ENCODE measurements around the gene KL. TPM values are rescaled to one million over a fixed set of nuclear protein-coding genes. Genes with fewer than 3 reads are reported as not detected.

Gene KL
- total RNA-seq, 2 donors from 2014 or later = 1.1 to 1.9 TPM

DNA sequence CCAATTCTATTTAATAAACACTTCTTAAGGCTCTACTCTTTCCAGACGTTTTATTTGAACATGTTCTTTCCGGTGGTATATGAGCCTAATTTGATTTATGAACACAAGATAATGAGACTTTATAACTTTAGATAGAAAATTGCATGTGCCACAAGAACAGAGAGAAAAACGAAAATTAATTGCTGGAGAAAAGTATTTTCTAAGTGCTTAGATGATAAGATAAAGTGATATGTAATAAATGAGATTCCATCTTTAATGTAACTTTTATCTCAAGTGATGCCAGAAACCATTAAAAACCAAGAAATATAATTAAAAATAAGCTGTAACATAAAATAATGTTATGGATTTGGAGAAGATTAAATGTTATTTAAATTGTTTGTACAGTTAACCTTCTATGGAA is 33.2 kb upstream of the KL start:
- no peak for ATAC-seq (ENCODE audit: insufficient number of reproducible peaks, low FRiP score, low read depth)
- H3K36me3 ChIP-seq = no peaks in the 10 kb centered on the region
- DNase-seq (ENCODE audit: low spot score) = no peak
- H3K9me3 ChIP-seq = no peaks in the 10 kb centered on the region
- H3K27me3 ChIP-seq (replicated peaks; ENCODE audit: insufficient read depth) = no peaks in the 10 kb centered on the region
- H3K4me1 ChIP-seq (ENCODE audit: control insufficient read depth in 1 of 2, low read depth in 2 of 2) = no peaks in the 10 kb centered on the region
- H3K27ac ChIP-seq = no peak overlapping the region
- TF ChIP-seq, protein P1, sequence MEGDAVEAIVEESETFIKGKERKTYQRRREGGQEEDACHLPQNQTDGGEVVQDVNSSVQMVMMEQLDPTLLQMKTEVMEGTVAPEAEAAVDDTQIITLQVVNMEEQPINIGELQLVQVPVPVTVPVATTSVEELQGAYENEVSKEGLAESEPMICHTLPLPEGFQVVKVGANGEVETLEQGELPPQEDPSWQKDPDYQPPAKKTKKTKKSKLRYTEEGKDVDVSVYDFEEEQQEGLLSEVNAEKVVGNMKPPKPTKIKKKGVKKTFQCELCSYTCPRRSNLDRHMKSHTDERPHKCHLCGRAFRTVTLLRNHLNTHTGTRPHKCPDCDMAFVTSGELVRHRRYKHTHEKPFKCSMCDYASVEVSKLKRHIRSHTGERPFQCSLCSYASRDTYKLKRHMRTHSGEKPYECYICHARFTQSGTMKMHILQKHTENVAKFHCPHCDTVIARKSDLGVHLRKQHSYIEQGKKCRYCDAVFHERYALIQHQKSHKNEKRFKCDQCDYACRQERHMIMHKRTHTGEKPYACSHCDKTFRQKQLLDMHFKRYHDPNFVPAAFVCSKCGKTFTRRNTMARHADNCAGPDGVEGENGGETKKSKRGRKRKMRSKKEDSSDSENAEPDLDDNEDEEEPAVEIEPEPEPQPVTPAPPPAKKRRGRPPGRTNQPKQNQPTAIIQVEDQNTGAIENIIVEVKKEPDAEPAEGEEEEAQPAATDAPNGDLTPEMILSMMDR (IDR thresholded peaks at IDR 0.05) = no peak
- no peak overlapping the region for H3K4me3 ChIP-seq

- TF ChIP-seq, protein P1 (IDR thresholded peaks at IDR 0.05) = no peak
- ATAC-seq (ENCODE audit: insufficient number of reproducible peaks, low FRiP score, low read depth) = no peak
- no peak overlapping the region for H3K27ac ChIP-seq
These were observed 31.2 kb upstream of the KL start for GRCh38 chr13:32984857-32985626.

DNA sequence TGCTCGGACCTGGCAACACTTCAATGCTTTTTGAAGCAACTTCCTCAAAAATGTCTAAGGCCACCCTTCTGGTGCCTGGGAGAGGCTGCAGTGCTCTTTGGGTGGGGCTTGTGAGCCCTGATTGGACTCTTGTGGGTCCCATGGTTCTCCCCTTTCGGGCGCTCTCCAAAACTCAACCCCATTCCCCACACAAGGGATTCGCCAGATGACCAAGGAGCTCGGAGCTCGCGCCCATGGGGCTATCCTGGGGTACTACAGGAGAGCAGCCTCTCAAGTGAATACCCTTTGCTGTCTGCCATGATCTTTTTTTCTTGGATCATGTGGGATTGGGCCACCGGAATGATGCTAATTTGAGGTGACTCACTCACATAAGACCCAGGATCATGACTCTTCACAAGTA is 29.7 kb upstream of the KL start:
- no peak for ATAC-seq (ENCODE audit: insufficient number of reproducible peaks, low FRiP score, low read depth)

More at GRCh38 chr13:32984857-32985626, 31.2 kb upstream of the KL start:
- Histone ChIP-seq H3K4me1 (ENCODE audit: control insufficient read depth in 1 of 2, low read depth in 2 of 2) (no peaks in the 10 kb centered on the region), H3K4me3 (no peak overlapping the region), H3K9me3 (no peaks in the 10 kb centered on the region), H3K27me3 (replicated peaks; ENCODE audit: insufficient read depth) (no peaks in the 10 kb centered on the region), H3K36me3 (no peaks in the 10 kb centered on the region)
- DNase-seq (ENCODE audit: low spot score) = no peak

GRCh38 chr13:32987462-32987861 is 28.8 kb upstream of the KL start:
- Histone ChIP-seq H3K36me3 (no peaks in the 10 kb centered on the region), H3K9me3 (no peaks in the 10 kb centered on the region), H3K4me1 (ENCODE audit: control insufficient read depth in 1 of 2, low read depth in 2 of 2) (no peaks in the 10 kb centered on the region), H3K27me3 (replicated peaks; ENCODE audit: insufficient read depth) (no peaks in the 10 kb centered on the region), H3K27ac (no peak overlapping the region), H3K4me3 (no peak overlapping the region)
- no peak for DNase-seq (ENCODE audit: low spot score)
- ATAC-seq (ENCODE audit: insufficient number of reproducible peaks, low FRiP score, low read depth) = no peak
- TF ChIP-seq, protein P1 (IDR thresholded peaks at IDR 0.05) = no peak

More for the DNA sequence above, 29.7 kb upstream of the KL start:
- H3K36me3 ChIP-seq = no peaks in the 10 kb centered on the region
- H3K4me3 ChIP-seq = no peak overlapping the region
- DNase-seq (ENCODE audit: low spot score) = no peak
- H3K27ac ChIP-seq = no peak overlapping the region
- H3K27me3 ChIP-seq (replicated peaks; ENCODE audit: insufficient read depth) = no peaks in the 10 kb centered on the region
- no peaks in the 10 kb centered on the region for H3K4me1 ChIP-seq (ENCODE audit: control insufficient read depth in 1 of 2, low read depth in 2 of 2)
- H3K9me3 ChIP-seq = no peaks in the 10 kb centered on the region
- TF ChIP-seq, protein P1 (IDR thresholded peaks at IDR 0.05) = no peak

DNA sequence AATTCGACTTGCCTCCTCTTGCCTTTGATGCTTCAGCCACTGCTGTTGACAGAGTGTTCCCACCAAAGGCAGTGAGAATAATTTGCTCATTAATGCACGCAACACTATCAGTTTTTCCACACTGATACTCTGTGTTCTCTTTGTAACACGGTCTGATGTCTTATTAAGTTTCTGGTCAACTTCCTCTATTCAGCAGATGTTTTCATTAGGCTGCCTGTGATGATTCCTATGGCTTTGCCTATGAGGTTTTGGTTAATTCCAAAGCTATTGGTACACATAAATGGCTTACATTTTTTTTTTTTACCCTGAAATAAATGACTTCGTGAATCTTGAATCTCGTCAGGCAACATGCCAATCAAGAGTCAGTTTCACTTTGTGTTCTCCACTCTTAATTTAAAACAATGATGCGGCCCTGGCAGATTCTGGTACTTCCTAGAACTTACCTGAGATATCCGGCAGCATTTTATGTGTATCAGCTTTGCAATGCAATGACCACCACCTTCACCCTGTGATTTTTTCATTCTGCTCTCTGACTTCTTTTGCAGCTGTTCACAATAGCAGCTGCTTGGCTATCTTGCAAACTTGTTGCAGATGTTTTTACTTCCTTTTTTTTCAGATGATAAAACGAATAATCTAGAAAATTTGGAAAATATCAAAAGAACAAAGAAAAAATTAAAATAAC is 27.5 kb upstream of the KL start:
- H3K27ac ChIP-seq = no peak overlapping the region
- H3K4me3 ChIP-seq = no peak overlapping the region
- no peaks in the 10 kb centered on the region for H3K4me1 ChIP-seq (ENCODE audit: control insufficient read depth in 1 of 2, low read depth in 2 of 2)
- H3K27me3 ChIP-seq (replicated peaks; ENCODE audit: insufficient read depth) = no peaks in the 10 kb centered on the region
- TF ChIP-seq, protein P1 (IDR thresholded peaks at IDR 0.05) = no peak
- DNase-seq (ENCODE audit: low spot score) = no peak
- H3K9me3 ChIP-seq = no peaks in the 10 kb centered on the region
- no peaks in the 10 kb centered on the region for H3K36me3 ChIP-seq
- ATAC-seq (ENCODE audit: insufficient number of reproducible peaks, low FRiP score, low read depth) = no peak
